ENCODE measurements around the gene FCAR. TPM values are rescaled to one million over a fixed set of nuclear protein-coding genes. Genes with fewer than 3 reads are reported as not detected.
"Not testable (repeated sequence)": the region's sequence is repeated elsewhere in the genome, so short reads cannot be mapped to it uniquely, and the experiment has no call there.

The FCAR gene
- total and polyA plus RNA-seq, 2 experiments from 2014 or later = not detected

GRCh38 chr19:54882758-54883157 is 8.7 kb downstream of the FCAR start:
- 26 to 31% methylated on average over 7 of the region's 7 CpGs for WGBS, 2 experiments (ENCODE audit: low coverage in 1 of 2, low lambda C conversion rate in 2 of 2, missing lambda C conversion rate in 2 of 2)
- Histone ChIP-seq H3K4me2 (ENCODE audit: unreplicated experiment) (no peak overlapping the region), H3K9ac (no peak overlapping the region), H4K20me1 (ENCODE audit: insufficient read depth) (no peaks in the 10 kb centered on the region), H3K79me2 (ENCODE audit: insufficient read depth) (no peaks in the 10 kb centered on the region), H3F3A (ENCODE audit: insufficient read depth) (no peaks in the 10 kb centered on the region), H3K9me3 (ENCODE audit: low read depth) (peaks cover 3% of the 10 kb centered on the region), H3K4me1 (ENCODE audit: insufficient read depth) (no peaks in the 10 kb centered on the region), H3K27me3 (replicated peaks; ENCODE audit: insufficient read depth) (no peaks in the 10 kb centered on the region), H3K27ac (no peak overlapping the region), H2AFZ (no peak overlapping the region), H3K36me3 (ENCODE audit: low read depth) (no peaks in the 10 kb centered on the region), H3K9me2 (ENCODE audit: insufficient read depth) (no peaks in the 10 kb centered on the region), H3K4me3 (no peak overlapping the region)
- in situ Hi-C loops (cut with MboI) = no loop called here
- no peak for DNase-seq
- no peak for TF ChIP-seq EZH2phosphoT487 (IDR thresholded peaks at IDR 0.05; ENCODE audit: insufficient read depth, low read depth)
- TF ChIP-seq EZH2 (IDR thresholded peaks at IDR 0.05; ENCODE audit: insufficient read depth, poor library complexity, severe bottlenecking) = no peak

DNA sequence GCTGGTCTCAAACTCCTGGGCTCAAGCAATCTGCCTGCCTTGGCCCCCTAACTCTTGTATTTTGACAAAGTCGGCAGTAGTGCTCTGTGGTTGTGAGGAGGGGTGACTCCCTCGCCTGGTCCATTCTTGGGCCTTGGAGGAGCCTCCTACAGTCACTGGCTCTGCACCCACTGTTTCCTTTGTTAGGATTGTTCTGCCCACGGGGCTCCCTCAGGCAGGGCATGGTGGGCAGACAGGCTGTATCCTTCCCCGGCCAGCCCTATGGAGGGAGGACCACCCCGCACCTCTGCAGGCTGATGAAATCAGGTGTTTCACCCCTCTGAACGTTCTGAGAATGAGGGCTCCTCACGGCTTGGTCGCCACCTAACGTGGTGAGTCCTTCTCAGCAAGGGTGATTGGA is 9.2 kb downstream of the FCAR start:
- Histone ChIP-seq H2AFZ (no peak overlapping the region), H3K27ac (no peak overlapping the region), H3K4me1 (ENCODE audit: insufficient read depth) (no peaks in the 10 kb centered on the region), H4K20me1 (ENCODE audit: insufficient read depth) (no peaks in the 10 kb centered on the region), H3K9ac (no peak overlapping the region), H3K36me3 (ENCODE audit: low read depth) (no peaks in the 10 kb centered on the region), H3K9me2 (ENCODE audit: insufficient read depth) (no peaks in the 10 kb centered on the region), H3K79me2 (ENCODE audit: insufficient read depth) (no peaks in the 10 kb centered on the region), H3K27me3 (replicated peaks; ENCODE audit: insufficient read depth) (no peaks in the 10 kb centered on the region), H3K4me2 (ENCODE audit: unreplicated experiment) (no peak overlapping the region), H3K9me3 (ENCODE audit: low read depth) (peaks cover 3% of the 10 kb centered on the region), H3F3A (ENCODE audit: insufficient read depth) (no peaks in the 10 kb centered on the region), H3K4me3 (no peak overlapping the region)
- in situ Hi-C loops (cut with MboI) = no loop called here
- TF ChIP-seq EZH2phosphoT487 (IDR thresholded peaks at IDR 0.05; ENCODE audit: insufficient read depth, low read depth) (no peak), EZH2 (IDR thresholded peaks at IDR 0.05; ENCODE audit: insufficient read depth, poor library complexity, severe bottlenecking) (no peak)
- no peak for DNase-seq
- 24 to 31% methylated on average over 9 of the region's 9 CpGs for WGBS, 2 experiments (ENCODE audit: low coverage in 1 of 2, low lambda C conversion rate in 2 of 2, missing lambda C conversion rate in 2 of 2)

DNA sequence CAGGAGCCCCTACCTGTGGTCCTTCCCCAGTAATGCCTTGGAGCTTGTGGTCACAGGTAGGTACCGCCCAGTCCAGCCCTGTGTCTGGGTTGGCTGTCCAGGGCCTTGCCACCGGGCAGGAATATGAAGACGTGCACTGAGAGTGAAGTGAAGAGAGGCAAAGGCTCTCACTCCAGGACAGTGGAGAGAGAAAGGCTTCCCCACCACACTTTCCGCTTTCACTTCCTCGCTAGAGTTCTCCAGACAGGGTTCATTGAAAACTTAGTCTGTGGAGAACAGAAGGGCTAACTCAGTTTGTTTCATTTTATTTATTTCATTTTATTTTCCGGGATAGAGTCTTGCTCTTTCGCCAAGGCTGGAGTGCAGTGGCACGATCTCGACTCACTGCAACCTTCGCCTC is 14.2 kb downstream of the FCAR start:
- no peaks in the 10 kb centered on the region for H3K9me3 ChIP-seq (ENCODE audit: low read depth)
- no peak for TF ChIP-seq EZH2 (IDR thresholded peaks at IDR 0.05; ENCODE audit: insufficient read depth, poor library complexity, severe bottlenecking)
- no peak for TF ChIP-seq EZH2phosphoT487 (IDR thresholded peaks at IDR 0.05; ENCODE audit: insufficient read depth, low read depth)

GRCh38 chr19:54889566-54889965 is 15.5 kb downstream of the FCAR start:
- no peaks in the 10 kb centered on the region for H3K4me1 ChIP-seq (ENCODE audit: insufficient read depth)
- H2AFZ ChIP-seq = no peak overlapping the region
- DNase-seq = no peak
- no peak overlapping the region for H3K4me3 ChIP-seq
- in situ Hi-C loops (cut with MboI) = no loop called here
- H3K27me3 ChIP-seq (replicated peaks; ENCODE audit: insufficient read depth) = no peaks in the 10 kb centered on the region
- H3K4me2 ChIP-seq (ENCODE audit: unreplicated experiment) = no peak overlapping the region
- no peaks in the 10 kb centered on the region for H3K9me2 ChIP-seq (ENCODE audit: insufficient read depth)
- WGBS, 2 experiments (ENCODE audit: low coverage in 1 of 2, low lambda C conversion rate in 2 of 2, missing lambda C conversion rate in 2 of 2) = 55 to 57% methylated on average over 11 of the region's 11 CpGs
- H3K9ac ChIP-seq = no peak overlapping the region
- H3K9me3 ChIP-seq (ENCODE audit: low read depth) = no peaks in the 10 kb centered on the region
- no peaks in the 10 kb centered on the region for H3K79me2 ChIP-seq (ENCODE audit: insufficient read depth)
- H4K20me1 ChIP-seq (ENCODE audit: insufficient read depth) = no peaks in the 10 kb centered on the region
- TF ChIP-seq EZH2 (IDR thresholded peaks at IDR 0.05; ENCODE audit: insufficient read depth, poor library complexity, severe bottlenecking) (no peak), EZH2phosphoT487 (IDR thresholded peaks at IDR 0.05; ENCODE audit: insufficient read depth, low read depth) (no peak)
- no peak overlapping the region for H3K27ac ChIP-seq
- no peaks in the 10 kb centered on the region for H3F3A ChIP-seq (ENCODE audit: insufficient read depth)
- no peaks in the 10 kb centered on the region for H3K36me3 ChIP-seq (ENCODE audit: low read depth)

More for the DNA sequence above, 14.2 kb downstream of the FCAR start:
- no peaks in the 10 kb centered on the region for H3F3A ChIP-seq (ENCODE audit: insufficient read depth)
- in situ Hi-C loops (cut with MboI) = no loop called here
- no peaks in the 10 kb centered on the region for H3K79me2 ChIP-seq (ENCODE audit: insufficient read depth)
- no peak overlapping the region for H3K4me2 ChIP-seq (ENCODE audit: unreplicated experiment)
- no peak overlapping the region for H3K9ac ChIP-seq
- no peak overlapping the region for H3K4me3 ChIP-seq
- H4K20me1 ChIP-seq (ENCODE audit: insufficient read depth) = no peaks in the 10 kb centered on the region
- H3K27me3 ChIP-seq (replicated peaks; ENCODE audit: insufficient read depth) = no peaks in the 10 kb centered on the region
- no peaks in the 10 kb centered on the region for H3K36me3 ChIP-seq (ENCODE audit: low read depth)
- H3K4me1 ChIP-seq (ENCODE audit: insufficient read depth) = no peaks in the 10 kb centered on the region
- WGBS, 2 experiments (ENCODE audit: low coverage in 1 of 2, low lambda C conversion rate in 2 of 2, missing lambda C conversion rate in 2 of 2) = 54 to 62% methylated on average over 10 of the region's 10 CpGs
- no peak overlapping the region for H3K27ac ChIP-seq
- H3K9me2 ChIP-seq (ENCODE audit: insufficient read depth) = no peaks in the 10 kb centered on the region
- no peak for DNase-seq
- H2AFZ ChIP-seq = no peak overlapping the region

DNA sequence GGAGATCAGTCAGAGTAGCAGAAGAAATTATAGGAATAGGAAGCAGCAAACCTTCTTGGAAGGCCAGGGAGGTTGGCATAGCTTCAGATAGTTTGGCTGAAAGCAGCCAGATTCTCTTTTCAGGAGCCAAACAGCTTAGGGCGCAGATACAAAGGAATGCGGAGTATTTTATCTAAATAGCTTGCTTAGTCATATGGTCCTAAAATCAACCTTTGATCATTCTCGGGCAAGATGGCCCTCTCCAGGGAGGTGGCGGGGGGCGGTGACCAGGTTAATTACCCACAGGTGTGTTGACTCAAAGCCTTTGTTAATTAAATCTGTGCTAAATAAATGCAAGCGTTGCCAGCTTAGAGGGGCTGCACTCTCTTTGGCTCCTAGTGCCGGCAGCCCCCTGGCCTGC is 19.4 kb downstream of the FCAR start:
- Histone ChIP-seq H3K27me3 (replicated peaks; ENCODE audit: insufficient read depth) (no peaks in the 10 kb centered on the region), H4K20me1 (ENCODE audit: insufficient read depth) (no peaks in the 10 kb centered on the region), H3K4me1 (ENCODE audit: insufficient read depth) (no peaks in the 10 kb centered on the region), H3K9ac (no peak overlapping the region), H3K9me3 (ENCODE audit: low read depth) (no peaks in the 10 kb centered on the region), H3K27ac (no peak overlapping the region), H3K79me2 (ENCODE audit: insufficient read depth) (no peaks in the 10 kb centered on the region), H2AFZ (no peak overlapping the region), H3K36me3 (ENCODE audit: low read depth) (no peaks in the 10 kb centered on the region), H3K9me2 (ENCODE audit: insufficient read depth) (no peaks in the 10 kb centered on the region), H3F3A (ENCODE audit: insufficient read depth) (no peaks in the 10 kb centered on the region), H3K4me3 (no peak overlapping the region), H3K4me2 (ENCODE audit: unreplicated experiment) (no peak overlapping the region)
- 16% methylated on average over 7 of the region's 7 CpGs for WGBS, 2 experiments (ENCODE audit: low coverage in 1 of 2, low lambda C conversion rate in 2 of 2, missing lambda C conversion rate in 2 of 2)
- DNase-seq = no peak
- TF ChIP-seq EZH2 (IDR thresholded peaks at IDR 0.05; ENCODE audit: insufficient read depth, poor library complexity, severe bottlenecking) = no peak
- no peak for TF ChIP-seq EZH2phosphoT487 (IDR thresholded peaks at IDR 0.05; ENCODE audit: insufficient read depth, low read depth)
- in situ Hi-C loops (cut with MboI) = no loop called here

GRCh38 chr19:54894106-54894505 is 20.1 kb downstream of the FCAR start:
- H3K27me3 ChIP-seq (replicated peaks; ENCODE audit: insufficient read depth); H4K20me1 ChIP-seq (ENCODE audit: insufficient read depth); H3K79me2 ChIP-seq (ENCODE audit: insufficient read depth); H3K9ac ChIP-seq; H3K9me2 ChIP-seq (ENCODE audit: insufficient read depth); H3F3A ChIP-seq (ENCODE audit: insufficient read depth); H3K4me3 ChIP-seq; in situ Hi-C loops (cut with MboI); DNase-seq; H3K4me1 ChIP-seq (ENCODE audit: insufficient read depth); H3K27ac ChIP-seq; H3K4me2 ChIP-seq (ENCODE audit: unreplicated experiment); H3K36me3 ChIP-seq (ENCODE audit: low read depth); H3K9me3 ChIP-seq (ENCODE audit: low read depth); H2AFZ ChIP-seq: not testable (repeated sequence)
- 62 to 70% methylated on average over 15 to 16 of the region's 16 CpGs for WGBS, 2 experiments (ENCODE audit: low coverage in 1 of 2, low lambda C conversion rate in 2 of 2, missing lambda C conversion rate in 2 of 2)
